Subcutaneous adipose tissue (tissue), 4 donors: Measurements from ENCODE around the gene ERAL1. TPM values are rescaled to one million over a fixed set of nuclear protein-coding genes. Genes with fewer than 3 reads are reported as not detected.

ENCODE experiments used
- total RNA-seq, 4 donors: library from RNA; depleted of rRNA; stranded (reverse); fragments of >200 nt; gene quantifications; one replicate each; pipeline ENCODE4 v1.1.0, GENCODE V29; 2016
- TF ChIP-seq, protein P1 (sequence below): fragments of 450-650 bp; IDR thresholded peaks from one replicate; pipeline ENCODE4 v1.5.1; 2016; ENCODE audit warnings: low read depth, mild to moderate bottlenecking, control low read depth, antibody characterized with exemption, moderate library complexity

Gene ERAL1
- total RNA-seq, 4 donors from 2014 or later, result 22.7 to 34.2 (median 25.0) TPM

DNA sequence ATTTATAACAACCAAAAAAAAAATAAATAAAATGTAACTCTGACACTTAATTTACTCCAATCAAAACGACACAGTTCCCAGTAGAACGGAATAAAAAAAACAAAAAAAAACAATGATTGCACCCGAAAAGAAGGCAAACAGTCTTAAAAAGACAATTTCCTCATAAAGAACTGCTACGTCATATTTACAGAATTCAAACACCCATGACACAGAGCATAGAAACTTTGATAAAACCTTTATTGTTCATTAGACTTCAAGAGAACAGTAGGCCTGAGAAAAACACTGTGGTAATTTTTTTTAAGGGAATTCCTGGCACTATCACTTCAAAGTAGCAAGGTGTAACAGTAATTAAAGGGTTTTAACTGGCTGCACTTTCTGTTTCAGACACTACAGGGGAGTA, 38.3 kb upstream of the ERAL1 start:
- TF ChIP-seq, protein P1, sequence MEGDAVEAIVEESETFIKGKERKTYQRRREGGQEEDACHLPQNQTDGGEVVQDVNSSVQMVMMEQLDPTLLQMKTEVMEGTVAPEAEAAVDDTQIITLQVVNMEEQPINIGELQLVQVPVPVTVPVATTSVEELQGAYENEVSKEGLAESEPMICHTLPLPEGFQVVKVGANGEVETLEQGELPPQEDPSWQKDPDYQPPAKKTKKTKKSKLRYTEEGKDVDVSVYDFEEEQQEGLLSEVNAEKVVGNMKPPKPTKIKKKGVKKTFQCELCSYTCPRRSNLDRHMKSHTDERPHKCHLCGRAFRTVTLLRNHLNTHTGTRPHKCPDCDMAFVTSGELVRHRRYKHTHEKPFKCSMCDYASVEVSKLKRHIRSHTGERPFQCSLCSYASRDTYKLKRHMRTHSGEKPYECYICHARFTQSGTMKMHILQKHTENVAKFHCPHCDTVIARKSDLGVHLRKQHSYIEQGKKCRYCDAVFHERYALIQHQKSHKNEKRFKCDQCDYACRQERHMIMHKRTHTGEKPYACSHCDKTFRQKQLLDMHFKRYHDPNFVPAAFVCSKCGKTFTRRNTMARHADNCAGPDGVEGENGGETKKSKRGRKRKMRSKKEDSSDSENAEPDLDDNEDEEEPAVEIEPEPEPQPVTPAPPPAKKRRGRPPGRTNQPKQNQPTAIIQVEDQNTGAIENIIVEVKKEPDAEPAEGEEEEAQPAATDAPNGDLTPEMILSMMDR, result no peak

DNA sequence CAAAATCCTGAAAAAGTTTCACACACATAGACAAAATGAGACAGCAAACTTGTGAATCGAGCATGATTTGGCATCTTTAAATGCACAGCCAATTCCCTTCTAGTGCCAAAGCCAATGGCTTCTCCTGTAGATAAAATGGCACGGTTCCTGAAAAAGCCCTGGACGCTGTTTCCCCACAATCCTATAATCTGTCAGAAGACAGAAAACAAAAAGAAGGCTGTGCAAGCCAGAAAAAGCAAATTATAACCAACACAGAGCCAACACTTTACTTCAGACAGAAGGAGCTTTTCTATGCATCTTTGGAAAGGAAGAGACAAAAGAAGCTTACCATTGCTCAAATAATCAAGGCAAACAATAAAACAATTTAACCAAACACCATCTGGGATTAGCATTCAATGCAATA, 36.0 kb upstream of the ERAL1 start:
- TF ChIP-seq, protein P1, result no peak

DNA sequence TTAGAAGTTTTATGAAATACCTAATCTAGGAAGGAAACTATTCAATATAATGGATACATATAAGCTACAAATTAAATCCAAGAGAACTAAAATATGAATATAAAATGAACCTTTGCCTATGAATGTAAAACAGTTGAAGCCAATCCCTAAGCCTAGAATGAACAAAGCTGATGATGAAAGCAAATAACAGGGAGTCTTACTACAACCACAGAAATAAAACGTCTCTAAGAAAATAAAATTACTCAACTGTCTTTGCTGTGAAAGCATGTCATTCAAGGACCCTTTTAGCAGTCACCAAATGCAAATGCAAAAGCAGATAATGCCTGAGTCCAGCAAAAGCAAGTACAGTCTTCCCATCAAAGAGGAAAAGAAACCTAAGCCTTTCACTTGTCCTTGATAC, 35.2 kb upstream of the ERAL1 start:
- TF ChIP-seq, protein P1, result no peak

DNA sequence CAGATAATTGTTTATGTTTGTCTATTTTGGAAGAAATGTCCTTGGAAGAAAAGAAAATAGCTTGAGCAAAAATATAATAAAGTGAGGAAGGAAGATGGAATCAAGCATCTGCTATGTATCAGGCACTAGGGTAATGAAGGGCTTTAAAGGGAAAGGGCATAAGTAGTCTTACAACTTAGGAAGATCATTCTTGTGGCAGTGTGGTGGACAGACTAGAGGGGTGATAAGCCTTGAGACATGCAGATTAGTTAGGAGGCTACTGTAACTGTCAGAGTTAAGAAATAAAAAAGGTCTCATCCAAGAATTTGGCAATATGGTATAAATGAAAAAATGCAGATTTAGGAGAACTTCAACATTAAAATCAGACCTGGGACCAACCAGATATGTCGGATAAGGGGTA, 27.1 kb upstream of the ERAL1 start:
- TF ChIP-seq, protein P1, result no peak

DNA sequence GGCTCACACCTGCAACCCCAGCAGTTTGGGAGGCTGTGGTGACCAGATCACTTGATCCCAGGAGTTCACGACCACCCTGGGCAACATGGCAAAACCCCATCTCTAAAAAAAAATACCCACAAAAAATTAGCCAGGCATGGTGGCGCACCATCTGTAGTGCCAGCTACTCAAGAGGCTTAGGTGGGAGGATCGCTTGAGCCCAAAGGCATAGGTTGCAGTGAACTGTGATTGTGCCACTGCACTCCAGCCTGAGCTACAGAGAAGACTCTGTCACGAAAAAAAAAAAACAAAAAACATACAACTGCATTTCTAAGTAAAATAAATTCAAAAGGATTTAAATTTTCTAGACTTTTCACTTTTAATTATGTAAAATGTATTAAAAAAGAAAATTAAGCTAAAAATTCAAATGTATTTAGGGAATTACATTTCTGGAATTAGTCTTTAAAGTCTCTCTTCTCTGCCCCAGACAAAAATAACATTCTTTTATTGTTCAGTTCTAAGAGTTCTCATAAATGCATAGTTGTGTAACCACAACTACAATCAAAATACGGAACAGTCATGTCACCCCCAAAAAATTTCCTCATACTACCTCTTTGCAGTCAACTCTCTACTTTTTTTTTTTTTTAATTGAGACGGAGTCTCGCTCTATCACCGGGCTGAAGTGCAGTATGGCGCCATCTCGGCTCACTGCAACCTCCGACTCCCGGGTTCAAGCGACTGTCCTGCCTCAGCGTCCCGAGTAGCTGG, 26.3 kb upstream of the ERAL1 start:
- TF ChIP-seq, protein P1, result no peak

DNA sequence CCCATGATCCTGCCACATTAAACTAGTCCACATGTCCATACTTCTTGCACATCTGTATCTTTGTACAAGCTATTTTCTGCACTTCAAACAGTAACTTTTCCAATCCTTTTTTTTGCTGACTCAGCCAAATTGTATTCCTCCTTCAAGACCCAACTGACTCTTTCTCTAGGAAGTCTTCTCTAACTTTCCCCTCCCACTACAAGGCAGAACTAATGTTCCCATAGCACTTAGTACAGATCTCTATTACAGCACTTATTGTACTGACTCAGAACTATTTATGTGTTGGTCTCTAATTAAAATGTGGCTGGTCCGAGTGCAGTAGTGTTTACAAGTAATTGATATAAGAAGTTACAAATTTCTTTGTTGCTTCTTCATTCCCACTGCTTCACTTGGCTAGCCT, 20.4 kb upstream of the ERAL1 start:
- TF ChIP-seq, protein P1, result no peak

DNA sequence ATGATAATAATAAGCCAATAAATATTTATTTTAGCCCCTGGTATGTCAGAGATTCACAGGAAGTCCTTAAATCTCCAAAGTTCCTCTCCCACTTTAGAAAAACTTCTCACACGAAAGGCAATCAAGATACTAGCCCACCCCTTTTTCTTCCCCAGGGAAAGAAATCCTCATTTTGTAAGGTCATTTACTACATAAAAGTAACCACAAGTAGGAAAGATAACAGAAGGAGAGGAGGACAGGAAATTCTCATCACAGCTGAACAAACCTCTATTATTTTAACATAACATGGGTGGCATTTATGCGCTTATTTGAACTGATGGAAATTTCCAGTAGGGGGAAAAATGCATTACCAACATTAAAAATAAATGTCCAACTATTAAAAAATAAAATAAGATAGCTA, 15.6 kb upstream of the ERAL1 start:
- TF ChIP-seq, protein P1, result no peak
